ENCODE measurements around the gene HS3ST6. TPM values are rescaled to one million over a fixed set of nuclear protein-coding genes. Genes with fewer than 3 reads are reported as not detected.

Gene HS3ST6
- total and polyA plus RNA-seq, 2 of the 13 experiments (the other 11 are each of a cell fraction or from before 2014, with no cell fraction given), result not detected

DNA sequence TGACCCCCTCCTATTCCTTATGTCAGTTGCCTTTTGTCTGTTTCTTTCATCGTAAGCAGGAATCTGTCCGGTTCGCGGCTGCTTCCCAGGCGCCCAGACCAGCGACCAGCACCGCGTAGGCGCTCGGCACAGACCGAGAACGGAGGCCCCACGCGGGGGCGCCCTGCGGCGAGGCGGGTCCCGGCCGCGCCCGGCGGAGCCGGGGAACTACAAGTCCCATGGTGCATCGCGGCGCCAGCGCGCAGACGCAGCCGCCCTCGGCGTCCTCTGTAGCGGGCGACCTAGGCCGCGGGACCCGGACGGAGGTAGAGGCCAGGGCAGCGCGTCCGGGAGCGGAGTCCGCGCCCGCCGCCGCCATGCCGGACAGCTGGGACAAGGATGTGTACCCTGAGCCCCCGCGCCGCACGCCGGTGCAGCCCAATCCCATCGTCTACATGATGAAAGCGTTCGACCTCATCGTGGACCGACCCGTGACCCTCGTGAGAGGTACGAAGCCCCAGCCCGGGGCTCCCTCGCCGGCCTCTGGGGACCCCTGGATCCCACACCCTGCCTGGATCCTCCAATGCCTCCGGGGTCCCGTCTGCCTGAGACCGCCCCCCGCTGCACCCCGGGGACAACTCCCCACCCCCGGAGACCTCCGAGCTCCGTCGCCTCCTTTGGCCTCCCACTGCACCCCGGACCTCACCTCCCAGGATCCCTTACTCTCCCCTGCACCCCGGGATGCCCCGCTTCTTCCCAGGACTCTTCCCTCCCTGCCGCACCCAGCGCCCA is 41.2 kb upstream of the HS3ST6 start, which contains the start of gene NDUFB10 (continued):
- TF ChIP-seq, protein P1, sequence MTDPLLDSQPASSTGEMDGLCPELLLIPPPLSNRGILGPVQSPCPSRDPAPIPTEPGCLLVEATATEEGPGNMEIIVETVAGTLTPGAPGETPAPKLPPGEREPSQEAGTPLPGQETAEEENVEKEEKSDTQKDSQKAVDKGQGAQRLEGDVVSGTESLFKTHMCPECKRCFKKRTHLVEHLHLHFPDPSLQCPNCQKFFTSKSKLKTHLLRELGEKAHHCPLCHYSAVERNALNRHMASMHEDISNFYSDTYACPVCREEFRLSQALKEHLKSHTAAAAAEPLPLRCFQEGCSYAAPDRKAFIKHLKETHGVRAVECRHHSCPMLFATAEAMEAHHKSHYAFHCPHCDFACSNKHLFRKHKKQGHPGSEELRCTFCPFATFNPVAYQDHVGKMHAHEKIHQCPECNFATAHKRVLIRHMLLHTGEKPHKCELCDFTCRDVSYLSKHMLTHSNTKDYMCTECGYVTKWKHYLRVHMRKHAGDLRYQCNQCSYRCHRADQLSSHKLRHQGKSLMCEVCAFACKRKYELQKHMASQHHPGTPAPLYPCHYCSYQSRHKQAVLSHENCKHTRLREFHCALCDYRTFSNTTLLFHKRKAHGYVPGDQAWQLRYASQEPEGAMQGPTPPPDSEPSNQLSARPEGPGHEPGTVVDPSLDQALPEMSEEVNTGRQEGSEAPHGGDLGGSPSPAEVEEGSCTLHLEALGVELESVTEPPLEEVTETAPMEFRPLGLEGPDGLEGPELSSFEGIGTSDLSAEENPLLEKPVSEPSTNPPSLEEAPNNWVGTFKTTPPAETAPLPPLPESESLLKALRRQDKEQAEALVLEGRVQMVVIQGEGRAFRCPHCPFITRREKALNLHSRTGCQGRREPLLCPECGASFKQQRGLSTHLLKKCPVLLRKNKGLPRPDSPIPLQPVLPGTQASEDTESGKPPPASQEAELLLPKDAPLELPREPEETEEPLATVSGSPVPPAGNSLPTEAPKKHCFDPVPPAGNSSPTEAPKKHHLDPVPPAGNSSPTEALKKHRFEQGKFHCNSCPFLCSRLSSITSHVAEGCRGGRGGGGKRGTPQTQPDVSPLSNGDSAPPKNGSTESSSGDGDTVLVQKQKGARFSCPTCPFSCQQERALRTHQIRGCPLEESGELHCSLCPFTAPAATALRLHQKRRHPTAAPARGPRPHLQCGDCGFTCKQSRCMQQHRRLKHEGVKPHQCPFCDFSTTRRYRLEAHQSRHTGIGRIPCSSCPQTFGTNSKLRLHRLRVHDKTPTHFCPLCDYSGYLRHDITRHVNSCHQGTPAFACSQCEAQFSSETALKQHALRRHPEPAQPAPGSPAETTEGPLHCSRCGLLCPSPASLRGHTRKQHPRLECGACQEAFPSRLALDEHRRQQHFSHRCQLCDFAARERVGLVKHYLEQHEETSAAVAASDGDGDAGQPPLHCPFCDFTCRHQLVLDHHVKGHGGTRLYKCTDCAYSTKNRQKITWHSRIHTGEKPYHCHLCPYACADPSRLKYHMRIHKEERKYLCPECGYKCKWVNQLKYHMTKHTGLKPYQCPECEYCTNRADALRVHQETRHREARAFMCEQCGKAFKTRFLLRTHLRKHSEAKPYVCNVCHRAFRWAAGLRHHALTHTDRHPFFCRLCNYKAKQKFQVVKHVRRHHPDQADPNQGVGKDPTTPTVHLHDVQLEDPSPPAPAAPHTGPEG (CRISPR knock-in tag; IDR thresholded peaks at IDR 0.05), result peak; percentile 73; the same call in 1 of the 2 replicates
- peak; percentile 52; the same call in 1 of the 2 replicates for TF ChIP-seq ZNF264 (CRISPR knock-in tag; IDR thresholded peaks at IDR 0.05)
- TF ChIP-seq ZC3H4 (CRISPR knock-in tag; IDR thresholded peaks at IDR 0.05; ENCODE audit: borderline replicate concordance), result no peak
- TF ChIP-seq ATF7-NPFF (CRISPR knock-in tag; IDR thresholded peaks at IDR 0.05; ENCODE audit: low read depth), result peak; percentile 78
- TF ChIP-seq, protein P2, sequence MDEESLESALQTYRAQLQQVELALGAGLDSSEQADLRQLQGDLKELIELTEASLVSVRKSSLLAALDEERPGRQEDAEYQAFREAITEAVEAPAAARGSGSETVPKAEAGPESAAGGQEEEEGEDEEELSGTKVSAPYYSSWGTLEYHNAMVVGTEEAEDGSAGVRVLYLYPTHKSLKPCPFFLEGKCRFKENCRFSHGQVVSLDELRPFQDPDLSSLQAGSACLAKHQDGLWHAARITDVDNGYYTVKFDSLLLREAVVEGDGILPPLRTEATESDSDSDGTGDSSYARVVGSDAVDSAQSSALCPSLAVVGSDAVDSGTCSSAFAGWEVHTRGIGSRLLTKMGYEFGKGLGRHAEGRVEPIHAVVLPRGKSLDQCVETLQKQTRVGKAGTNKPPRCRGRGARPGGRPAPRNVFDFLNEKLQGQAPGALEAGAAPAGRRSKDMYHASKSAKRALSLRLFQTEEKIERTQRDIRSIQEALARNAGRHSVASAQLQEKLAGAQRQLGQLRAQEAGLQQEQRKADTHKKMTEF (CRISPR knock-in tag; IDR thresholded peaks at IDR 0.05), result peak; percentile 82
- no peak for TF ChIP-seq ATF7 (IDR thresholded peaks at IDR 0.05)
- 0 out of 2 replicates have a peak, but pooled peaks have one; percentile 43 for TF ChIP-seq ATF7 (CRISPR knock-in tag; IDR thresholded peaks at IDR 0.05)
- peak; percentile 65 for TF ChIP-seq ZMYM4 (CRISPR knock-in tag; IDR thresholded peaks at IDR 0.05)
- TF ChIP-seq ZNF160 (CRISPR knock-in tag; IDR thresholded peaks at IDR 0.05), result peak; percentile 87; the same call in 1 of the 2 replicates
- peak; percentile 72; the same call in 1 of the 2 replicates for TF ChIP-seq ISL2 (CRISPR knock-in tag; IDR thresholded peaks at IDR 0.05)
- TF ChIP-seq, protein P3, sequence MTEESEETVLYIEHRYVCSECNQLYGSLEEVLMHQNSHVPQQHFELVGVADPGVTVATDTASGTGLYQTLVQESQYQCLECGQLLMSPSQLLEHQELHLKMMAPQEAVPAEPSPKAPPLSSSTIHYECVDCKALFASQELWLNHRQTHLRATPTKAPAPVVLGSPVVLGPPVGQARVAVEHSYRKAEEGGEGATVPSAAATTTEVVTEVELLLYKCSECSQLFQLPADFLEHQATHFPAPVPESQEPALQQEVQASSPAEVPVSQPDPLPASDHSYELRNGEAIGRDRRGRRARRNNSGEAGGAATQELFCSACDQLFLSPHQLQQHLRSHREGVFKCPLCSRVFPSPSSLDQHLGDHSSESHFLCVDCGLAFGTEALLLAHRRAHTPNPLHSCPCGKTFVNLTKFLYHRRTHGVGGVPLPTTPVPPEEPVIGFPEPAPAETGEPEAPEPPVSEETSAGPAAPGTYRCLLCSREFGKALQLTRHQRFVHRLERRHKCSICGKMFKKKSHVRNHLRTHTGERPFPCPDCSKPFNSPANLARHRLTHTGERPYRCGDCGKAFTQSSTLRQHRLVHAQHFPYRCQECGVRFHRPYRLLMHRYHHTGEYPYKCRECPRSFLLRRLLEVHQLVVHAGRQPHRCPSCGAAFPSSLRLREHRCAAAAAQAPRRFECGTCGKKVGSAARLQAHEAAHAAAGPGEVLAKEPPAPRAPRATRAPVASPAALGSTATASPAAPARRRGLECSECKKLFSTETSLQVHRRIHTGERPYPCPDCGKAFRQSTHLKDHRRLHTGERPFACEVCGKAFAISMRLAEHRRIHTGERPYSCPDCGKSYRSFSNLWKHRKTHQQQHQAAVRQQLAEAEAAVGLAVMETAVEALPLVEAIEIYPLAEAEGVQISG (CRISPR knock-in tag; IDR thresholded peaks at IDR 0.05), result peak; percentile 98
- TF ChIP-seq, protein P4, sequence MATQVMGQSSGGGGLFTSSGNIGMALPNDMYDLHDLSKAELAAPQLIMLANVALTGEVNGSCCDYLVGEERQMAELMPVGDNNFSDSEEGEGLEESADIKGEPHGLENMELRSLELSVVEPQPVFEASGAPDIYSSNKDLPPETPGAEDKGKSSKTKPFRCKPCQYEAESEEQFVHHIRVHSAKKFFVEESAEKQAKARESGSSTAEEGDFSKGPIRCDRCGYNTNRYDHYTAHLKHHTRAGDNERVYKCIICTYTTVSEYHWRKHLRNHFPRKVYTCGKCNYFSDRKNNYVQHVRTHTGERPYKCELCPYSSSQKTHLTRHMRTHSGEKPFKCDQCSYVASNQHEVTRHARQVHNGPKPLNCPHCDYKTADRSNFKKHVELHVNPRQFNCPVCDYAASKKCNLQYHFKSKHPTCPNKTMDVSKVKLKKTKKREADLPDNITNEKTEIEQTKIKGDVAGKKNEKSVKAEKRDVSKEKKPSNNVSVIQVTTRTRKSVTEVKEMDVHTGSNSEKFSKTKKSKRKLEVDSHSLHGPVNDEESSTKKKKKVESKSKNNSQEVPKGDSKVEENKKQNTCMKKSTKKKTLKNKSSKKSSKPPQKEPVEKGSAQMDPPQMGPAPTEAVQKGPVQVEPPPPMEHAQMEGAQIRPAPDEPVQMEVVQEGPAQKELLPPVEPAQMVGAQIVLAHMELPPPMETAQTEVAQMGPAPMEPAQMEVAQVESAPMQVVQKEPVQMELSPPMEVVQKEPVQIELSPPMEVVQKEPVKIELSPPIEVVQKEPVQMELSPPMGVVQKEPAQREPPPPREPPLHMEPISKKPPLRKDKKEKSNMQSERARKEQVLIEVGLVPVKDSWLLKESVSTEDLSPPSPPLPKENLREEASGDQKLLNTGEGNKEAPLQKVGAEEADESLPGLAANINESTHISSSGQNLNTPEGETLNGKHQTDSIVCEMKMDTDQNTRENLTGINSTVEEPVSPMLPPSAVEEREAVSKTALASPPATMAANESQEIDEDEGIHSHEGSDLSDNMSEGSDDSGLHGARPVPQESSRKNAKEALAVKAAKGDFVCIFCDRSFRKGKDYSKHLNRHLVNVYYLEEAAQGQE (IDR thresholded peaks at IDR 0.05; ENCODE audit: borderline replicate concordance in 1 of 2, low read depth in 1 of 2, low read length in 2 of 2), result peak in 1 of 2 experiments; percentile 50; a peak in 1 of 4 replicates
